ENCODE measurements around the gene C4orf50.

DNA sequence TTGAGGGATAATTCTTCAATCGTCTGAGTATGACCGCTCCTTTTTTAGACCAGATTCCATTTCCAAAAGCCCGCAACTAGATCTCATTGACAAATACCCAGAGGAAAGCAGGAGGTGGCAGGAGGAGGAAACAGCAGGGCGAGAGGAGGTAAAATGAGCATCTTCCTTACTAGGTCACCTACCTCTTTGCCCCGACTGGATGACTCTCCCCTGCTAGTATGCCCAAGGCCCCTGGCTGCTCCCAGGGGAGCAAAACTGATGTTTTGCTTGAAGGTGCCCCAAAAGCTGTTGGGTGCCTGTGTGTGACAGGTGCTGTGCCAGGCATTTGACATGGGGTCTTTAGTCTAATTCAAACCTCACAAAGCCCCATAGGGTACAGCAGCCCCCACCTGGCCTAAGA is 48.9 kb downstream of the C4orf50 start:
- no peak for TF ChIP-seq POLR2A (IDR thresholded peaks at IDR 0.05; ENCODE audit: low read length)
- no peak for TF ChIP-seq GATA1 (IDR thresholded peaks at IDR 0.05; ENCODE audit: low read depth, low read length)

Measured in erythroblast (primary cell).